IPS DF 6.9 (cell line): Measurements from ENCODE around the gene MED9.

ENCODE experiments used
- DNase-seq: peaks from one replicate; pipeline ENCODE4 v3.0.0-alpha.2; 2013; ENCODE audit warnings: low read depth, low spot score
- H3K27ac ChIP-seq: one replicate; pipeline ENCODE4 v1.5.1; 2013; ENCODE audit warnings: low read length, control low read depth
- H3K27me3 ChIP-seq: 2 replicates; pipeline ENCODE4 v1.6.1; 2013; ENCODE audit warnings: mild to moderate bottlenecking, low read length; ENCODE audit not compliant: control insufficient read depth, insufficient read depth
- H3K36me3 ChIP-seq: 2 replicates; pipeline ENCODE4 v1.6.1; 2013; ENCODE audit warnings: low read length; ENCODE audit not compliant: control insufficient read depth, insufficient read depth
- H3K4me1 ChIP-seq: 2 replicates; pipeline ENCODE4 v1.6.1; 2013; ENCODE audit warnings: low read length; ENCODE audit not compliant: control insufficient read depth, insufficient read depth
- H3K4me3 ChIP-seq: 2 replicates; pipeline ENCODE4 v1.5.1; 2013; ENCODE audit warnings: mild to moderate bottlenecking, low read length
- H3K9me3 ChIP-seq: 2 replicates; pipeline ENCODE4 v1.6.1; 2013; ENCODE audit warnings: low read length, inconsistent platforms; ENCODE audit not compliant: control insufficient read depth, insufficient read depth
- WGBS: extraction: QIAGEN DNeasy Blood & Tissue Kit; methylation state at CpG from one replicate; pipeline ENCODE4 v1.1.7; 2013; ENCODE audit warnings: mixed read lengths, missing lambda C conversion rate; ENCODE audit not compliant: insufficient read length, insufficient coverage; 5-methylcytosine and 5-hydroxymethylcytosine counted together

MED9 gene

GRCh38 chr17:17495536-17496188, 18.9 kb downstream of the MED9 start:
- no peak overlapping the region for H3K27ac ChIP-seq
- peaks cover 10% of the 10 kb centered on the region for H3K27me3 ChIP-seq
- no peak for DNase-seq
- peaks cover 14% of the 10 kb centered on the region for H3K4me1 ChIP-seq
- WGBS, result no CpG with 5 or more reads among the region's 65 CpGs
- H3K9me3 ChIP-seq, result no peaks in the 10 kb centered on the region
- peaks cover 7% of the 10 kb centered on the region; the same call in 1 of the 2 replicates for H3K36me3 ChIP-seq
- H3K4me3 ChIP-seq, result peak overlapping the region; percentile 50; the same call in 1 of the 2 replicates

GRCh38 chr17:17496189-17497064, 19.6 kb downstream of the MED9 start, which contains the start of gene RASD1:
TSS of gene RASD1 (minus strand) at chr17:17496395. CDS start at chr17:17496181, 214 bp downstream.
- Histone ChIP-seq H3K9me3 (no peaks in the 10 kb centered on the region), H3K4me3 (peak within 1 kb of the TSS; percentile 50; the same call in 1 of the 2 replicates), H3K4me1 (peaks cover 14% of the 10 kb centered on the region), H3K36me3 (peaks cover under 1% of the 10 kb centered on the region; the same call in 1 of the 2 replicates), H3K27me3 (peaks cover 10% of the 10 kb centered on the region), H3K27ac (no peak within 1 kb of the TSS)
- no CpG with 5 or more reads among the region's 93 CpGs for WGBS
- no peak for DNase-seq

GRCh38 chr17:17497065-17497844, 20.5 kb downstream of the MED9 start:
- H3K36me3 ChIP-seq, result no peaks in the 10 kb centered on the region
- peaks cover 10% of the 10 kb centered on the region for H3K27me3 ChIP-seq
- no peak overlapping the region for H3K27ac ChIP-seq
- H3K4me1 ChIP-seq, result peaks cover 14% of the 10 kb centered on the region
- WGBS, result no CpG with 5 or more reads among the region's 19 CpGs
- DNase-seq, result no peak
- peak overlapping the region; percentile 3; the same call in 1 of the 2 replicates for H3K4me3 ChIP-seq
- no peaks in the 10 kb centered on the region for H3K9me3 ChIP-seq

- no peak overlapping the region for H3K4me3 ChIP-seq
- DNase-seq, result no peak
- H3K4me1 ChIP-seq, result peaks cover 12% of the 10 kb centered on the region
- H3K27ac ChIP-seq, result no peak overlapping the region
- H3K9me3 ChIP-seq, result no peaks in the 10 kb centered on the region
- no peaks in the 10 kb centered on the region for H3K36me3 ChIP-seq
- no CpG with 5 or more reads among the region's 10 CpGs for WGBS
- H3K27me3 ChIP-seq, result peaks cover 10% of the 10 kb centered on the region
Measured at GRCh38 chr17:17497845-17498520, 21.2 kb downstream of the MED9 start.

GRCh38 chr17:17498606-17499301, 22.0 kb downstream of the MED9 start:
- DNase-seq, result no peak
- H3K4me1 ChIP-seq, result peaks cover 8% of the 10 kb centered on the region
- WGBS, result no CpG with 5 or more reads among the region's 16 CpGs
- no peak overlapping the region for H3K4me3 ChIP-seq
- H3K9me3 ChIP-seq, result no peaks in the 10 kb centered on the region
- no peaks in the 10 kb centered on the region for H3K36me3 ChIP-seq
- H3K27me3 ChIP-seq, result peaks cover 10% of the 10 kb centered on the region
- H3K27ac ChIP-seq, result no peak overlapping the region

GRCh38 chr17:17499402-17500145, 22.8 kb downstream of the MED9 start:
- Histone ChIP-seq H3K27ac (no peak overlapping the region), H3K9me3 (no peaks in the 10 kb centered on the region), H3K4me3 (no peak overlapping the region), H3K36me3 (no peaks in the 10 kb centered on the region), H3K27me3 (peaks cover 8% of the 10 kb centered on the region), H3K4me1 (peaks cover 6% of the 10 kb centered on the region)
- no peak for DNase-seq
- no CpG with 5 or more reads among the region's 17 CpGs for WGBS

DNA sequence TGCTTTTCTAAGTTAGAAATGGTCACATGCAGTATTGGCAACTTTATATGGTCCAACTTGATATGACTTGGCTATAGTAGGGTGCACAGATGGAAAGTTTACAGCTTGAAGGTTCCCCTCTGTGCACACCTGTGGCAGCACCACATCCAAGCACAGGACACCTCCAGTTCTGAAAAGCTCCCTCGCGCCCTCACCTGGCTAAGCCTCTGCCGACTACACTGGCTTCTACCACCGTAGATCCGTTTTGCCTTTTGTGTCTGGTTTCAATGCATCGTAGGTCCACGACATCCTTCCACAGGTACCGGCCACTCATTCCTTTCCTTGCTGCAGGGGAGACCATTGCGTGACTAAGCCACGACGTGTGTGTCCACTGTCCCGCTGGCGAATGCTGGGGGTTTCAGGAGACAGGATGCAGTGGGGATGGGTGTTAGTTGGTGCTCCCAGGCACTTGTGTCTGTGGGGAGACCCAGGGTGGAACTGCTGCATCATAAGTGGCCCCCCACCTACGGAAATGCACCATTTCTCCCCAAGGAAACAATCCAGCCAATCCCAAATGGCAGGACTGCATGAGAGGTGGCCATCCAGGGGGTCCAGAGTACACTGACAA, 24.3 kb downstream of the MED9 start:
- Histone ChIP-seq H3K4me1 (peaks cover 3% of the 10 kb centered on the region; the same call in 1 of the 2 replicates), H3K36me3 (no peaks in the 10 kb centered on the region; the same call in 1 of the 2 replicates), H3K4me3 (no peak overlapping the region), H3K9me3 (no peaks in the 10 kb centered on the region), H3K27me3 (no peaks in the 10 kb centered on the region), H3K27ac (no peak overlapping the region)
- DNase-seq, result no peak
- WGBS, result no CpG with 5 or more reads among the region's 14 CpGs

GRCh38 chr17:17502741-17503565, 26.2 kb downstream of the MED9 start:
- H3K4me1 ChIP-seq, result no peaks in the 10 kb centered on the region; the same call in 1 of the 2 replicates
- 100% methylated on average over 4 of the region's 21 CpGs for WGBS

More at GRCh38 chr17:17502741-17503565, 26.2 kb downstream of the MED9 start:
- no peak overlapping the region for H3K27ac ChIP-seq
- H3K36me3 ChIP-seq, result no peaks in the 10 kb centered on the region; the same call in 1 of the 2 replicates
- no peak overlapping the region for H3K4me3 ChIP-seq
- no peak for DNase-seq
- no peaks in the 10 kb centered on the region for H3K27me3 ChIP-seq
- H3K9me3 ChIP-seq, result no peaks in the 10 kb centered on the region
